ENCODE measurements around the gene ELFN2. TPM values are rescaled to one million over a fixed set of nuclear protein-coding genes. Genes with fewer than 3 reads are reported as not detected.

The ELFN2 gene
- total RNA-seq, 1 donor from 2014 or later: 4.2 TPM

DNA sequence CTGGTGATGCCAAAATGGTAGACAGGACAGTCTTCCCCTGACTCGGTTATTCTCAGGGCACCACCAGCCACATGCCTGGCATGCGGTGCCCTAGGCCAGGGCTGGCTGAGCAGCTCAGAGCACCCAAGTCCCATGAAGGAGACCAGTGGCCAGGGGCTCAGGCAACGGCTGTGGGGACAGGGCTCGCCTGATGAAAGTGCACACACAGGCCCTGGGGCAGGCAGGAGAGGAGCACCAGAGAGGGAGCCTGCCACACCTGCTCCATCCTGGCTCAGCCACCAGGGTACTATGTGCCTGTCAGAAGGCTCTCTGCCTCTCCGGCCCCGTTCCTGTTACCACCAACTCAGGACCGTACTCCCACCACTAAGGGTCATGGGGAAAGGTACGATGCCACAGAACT, 12.1 kb downstream of the ELFN2 start:
- no peaks in the 10 kb centered on the region for H3K9me3 Mint-ChIP-seq
- no peak for DNase-seq (ENCODE audit: low spot score in 2 of 2, unreplicated experiment in 2 of 2)
- H3K27me3 Mint-ChIP-seq (ENCODE audit: low read depth): peaks cover 61% of the 10 kb centered on the region
- no peaks in the 10 kb centered on the region for H3K36me3 Mint-ChIP-seq
- H3K4me1 Mint-ChIP-seq: peaks cover 7% of the 10 kb centered on the region
- no peak overlapping the region for H3K27ac Mint-ChIP-seq
- H3K4me3 Mint-ChIP-seq: no peak overlapping the region
- TF ChIP-seq, protein P1, sequence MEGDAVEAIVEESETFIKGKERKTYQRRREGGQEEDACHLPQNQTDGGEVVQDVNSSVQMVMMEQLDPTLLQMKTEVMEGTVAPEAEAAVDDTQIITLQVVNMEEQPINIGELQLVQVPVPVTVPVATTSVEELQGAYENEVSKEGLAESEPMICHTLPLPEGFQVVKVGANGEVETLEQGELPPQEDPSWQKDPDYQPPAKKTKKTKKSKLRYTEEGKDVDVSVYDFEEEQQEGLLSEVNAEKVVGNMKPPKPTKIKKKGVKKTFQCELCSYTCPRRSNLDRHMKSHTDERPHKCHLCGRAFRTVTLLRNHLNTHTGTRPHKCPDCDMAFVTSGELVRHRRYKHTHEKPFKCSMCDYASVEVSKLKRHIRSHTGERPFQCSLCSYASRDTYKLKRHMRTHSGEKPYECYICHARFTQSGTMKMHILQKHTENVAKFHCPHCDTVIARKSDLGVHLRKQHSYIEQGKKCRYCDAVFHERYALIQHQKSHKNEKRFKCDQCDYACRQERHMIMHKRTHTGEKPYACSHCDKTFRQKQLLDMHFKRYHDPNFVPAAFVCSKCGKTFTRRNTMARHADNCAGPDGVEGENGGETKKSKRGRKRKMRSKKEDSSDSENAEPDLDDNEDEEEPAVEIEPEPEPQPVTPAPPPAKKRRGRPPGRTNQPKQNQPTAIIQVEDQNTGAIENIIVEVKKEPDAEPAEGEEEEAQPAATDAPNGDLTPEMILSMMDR (IDR thresholded peaks at IDR 0.05; ENCODE audit: unreplicated experiment): no peak

DNA sequence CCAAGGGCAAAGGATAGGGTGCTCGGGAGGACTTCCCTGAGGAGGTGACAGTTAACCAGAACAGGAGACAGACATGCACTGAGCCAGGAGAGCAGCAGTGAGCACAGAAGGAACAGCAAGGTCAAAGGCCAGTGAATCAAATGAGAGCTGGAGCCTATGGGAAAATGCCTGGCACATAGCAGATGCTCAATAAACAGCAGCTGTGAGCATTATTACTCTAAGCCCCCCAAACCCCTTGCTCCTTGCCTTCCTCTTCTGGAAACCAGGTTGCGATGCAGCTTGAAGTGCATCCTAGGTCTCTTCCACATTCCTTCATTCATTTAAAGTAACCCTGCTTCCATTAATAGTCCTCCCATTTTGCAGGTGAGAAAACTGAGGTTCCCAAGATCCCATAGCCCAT, 13.0 kb downstream of the ELFN2 start:
- Mint-ChIP-seq H3K27ac (no peak overlapping the region), H3K9me3 (no peaks in the 10 kb centered on the region), H3K36me3 (no peaks in the 10 kb centered on the region), H3K4me3 (no peak overlapping the region), H3K27me3 (ENCODE audit: low read depth) (peaks cover 58% of the 10 kb centered on the region), H3K4me1 (peaks cover 3% of the 10 kb centered on the region)
- no peak for DNase-seq (ENCODE audit: low spot score in 2 of 2, unreplicated experiment in 2 of 2)
- TF ChIP-seq, protein P1 (IDR thresholded peaks at IDR 0.05; ENCODE audit: unreplicated experiment): no peak

- Mint-ChIP-seq H3K36me3 (no peaks in the 10 kb centered on the region), H3K9me3 (no peaks in the 10 kb centered on the region), H3K4me1 (no peaks in the 10 kb centered on the region), H3K27ac (no peak overlapping the region), H3K4me3 (no peak overlapping the region), H3K27me3 (ENCODE audit: low read depth) (peaks cover 55% of the 10 kb centered on the region)
- TF ChIP-seq, protein P1 (IDR thresholded peaks at IDR 0.05; ENCODE audit: unreplicated experiment): no peak
- DNase-seq (ENCODE audit: low spot score in 2 of 2, unreplicated experiment in 2 of 2): no peak
Measured at GRCh38 chr22:37413546-37413945, 13.7 kb downstream of the ELFN2 start.

GRCh38 chr22:37412495-37413250, 14.6 kb downstream of the ELFN2 start:
- TF ChIP-seq, protein P1 (IDR thresholded peaks at IDR 0.05; ENCODE audit: unreplicated experiment): no peak
- Mint-ChIP-seq H3K27ac (no peak overlapping the region), H3K36me3 (no peaks in the 10 kb centered on the region), H3K4me3 (no peak overlapping the region), H3K4me1 (no peaks in the 10 kb centered on the region), H3K9me3 (no peaks in the 10 kb centered on the region), H3K27me3 (ENCODE audit: low read depth) (peaks cover 50% of the 10 kb centered on the region)
- DNase-seq (ENCODE audit: low spot score in 2 of 2, unreplicated experiment in 2 of 2): no peak

- no peak for DNase-seq (ENCODE audit: low spot score in 2 of 2, unreplicated experiment in 2 of 2)
- H3K4me1 Mint-ChIP-seq: no peaks in the 10 kb centered on the region
- H3K9me3 Mint-ChIP-seq: no peaks in the 10 kb centered on the region
- TF ChIP-seq, protein P1 (IDR thresholded peaks at IDR 0.05; ENCODE audit: unreplicated experiment): no peak
- no peak overlapping the region for H3K27ac Mint-ChIP-seq
- no peaks in the 10 kb centered on the region for H3K36me3 Mint-ChIP-seq
- no peak overlapping the region for H3K4me3 Mint-ChIP-seq
- peaks cover 40% of the 10 kb centered on the region for H3K27me3 Mint-ChIP-seq (ENCODE audit: low read depth)
Measured at GRCh38 chr22:37411655-37412054, 15.6 kb downstream of the ELFN2 start.

Measured in mesothelial cell of epicardium (in vitro differentiated cells).